HL-60 (cell line): Measurements from ENCODE around the gene COL9A1.

ENCODE experiments used
- DNase-seq, 2 experiments: peaks; one replicate each; pipeline ENCODE4 v3.0.0-alpha.2; 2010 to 2020; ENCODE audit warnings: low read depth in 1 of 2, low spot score in 1 of 2
- H3K27ac ChIP-seq: fragments of 250-450 bp; sonication (Bioruptor Pico); replicated peaks from 2 replicates; pipeline ENCODE4 v1.5.1; 2020; ENCODE audit warnings: mild to moderate bottlenecking, moderate library complexity
- H3K27me3 ChIP-seq: fragments of 250-450 bp; sonication (Bioruptor Pico); 2 replicates; pipeline ENCODE4 v1.5.1; 2021; ENCODE audit warnings: mild to moderate bottlenecking, moderate library complexity; ENCODE audit not compliant: insufficient read depth, poor library complexity, severe bottlenecking
- H3K4me3 ChIP-seq: replicated peaks from 2 replicates; pipeline ENCODE4 v1.5.1; 2011; ENCODE audit warnings: mild to moderate bottlenecking, control low read depth, low read length; ENCODE audit not compliant: insufficient read depth
- CTCF ChIP-seq: IDR thresholded peaks from one replicate; pipeline ENCODE4 v1.5.1; 2011; ENCODE audit warnings: low read length, control low read depth, inconsistent platforms; ENCODE audit not compliant: insufficient read depth
- GABPA ChIP-seq: IDR thresholded peaks from 2 replicates; pipeline ENCODE4 v1.6.1; 2012; ENCODE audit warnings: low read depth
- POLR2AphosphoS5 ChIP-seq: IDR thresholded peaks from 2 replicates; pipeline ENCODE4 v1.6.1; 2012; ENCODE audit warnings: low read depth
- REST ChIP-seq: IDR thresholded peaks from 2 replicates; pipeline ENCODE4 v1.6.1; 2012; ENCODE audit warnings: low read depth; ENCODE audit not compliant: insufficient replicate concordance
- SPI1 ChIP-seq: IDR thresholded peaks from 2 replicates; pipeline ENCODE4 v1.6.1; 2012; ENCODE audit warnings: low read depth, mild to moderate bottlenecking, borderline replicate concordance

COL9A1 gene

GRCh38 chr6:70225055-70225454 is 77.8 kb downstream of the COL9A1 start:
- Histone ChIP-seq H3K27ac (no peak overlapping the region), H3K4me3 (no peak overlapping the region), H3K27me3 (no peaks in the 10 kb centered on the region)
- DNase-seq: no peak
- no peak for TF ChIP-seq POLR2AphosphoS5
- no peak for TF ChIP-seq GABPA
- no peak for TF ChIP-seq SPI1
- no peak for TF ChIP-seq CTCF
- no peak for TF ChIP-seq REST

- no peak for TF ChIP-seq CTCF
- TF ChIP-seq POLR2AphosphoS5: no peak
- no peak for TF ChIP-seq GABPA
- TF ChIP-seq REST: no peak
- TF ChIP-seq SPI1: no peak
- Histone ChIP-seq H3K27me3 (no peaks in the 10 kb centered on the region), H3K27ac (no peak overlapping the region), H3K4me3 (no peak overlapping the region)
- DNase-seq: no peak
Observed at GRCh38 chr6:70222439-70222749, 80.5 kb downstream of the COL9A1 start.

- no peaks in the 10 kb centered on the region for H3K27me3 ChIP-seq
- TF ChIP-seq REST (no peak), SPI1 (peak; percentile 29; the same call in 1 of the 2 replicates)
- DNase-seq: no peak
- H3K4me3 ChIP-seq: no peak overlapping the region
- H3K27ac ChIP-seq: no peak overlapping the region
Observed at GRCh38 chr6:70221715-70222438, 81.0 kb downstream of the COL9A1 start.
